ENCODE data around the gene CNNM3.

CNNM3 gene

DNA sequence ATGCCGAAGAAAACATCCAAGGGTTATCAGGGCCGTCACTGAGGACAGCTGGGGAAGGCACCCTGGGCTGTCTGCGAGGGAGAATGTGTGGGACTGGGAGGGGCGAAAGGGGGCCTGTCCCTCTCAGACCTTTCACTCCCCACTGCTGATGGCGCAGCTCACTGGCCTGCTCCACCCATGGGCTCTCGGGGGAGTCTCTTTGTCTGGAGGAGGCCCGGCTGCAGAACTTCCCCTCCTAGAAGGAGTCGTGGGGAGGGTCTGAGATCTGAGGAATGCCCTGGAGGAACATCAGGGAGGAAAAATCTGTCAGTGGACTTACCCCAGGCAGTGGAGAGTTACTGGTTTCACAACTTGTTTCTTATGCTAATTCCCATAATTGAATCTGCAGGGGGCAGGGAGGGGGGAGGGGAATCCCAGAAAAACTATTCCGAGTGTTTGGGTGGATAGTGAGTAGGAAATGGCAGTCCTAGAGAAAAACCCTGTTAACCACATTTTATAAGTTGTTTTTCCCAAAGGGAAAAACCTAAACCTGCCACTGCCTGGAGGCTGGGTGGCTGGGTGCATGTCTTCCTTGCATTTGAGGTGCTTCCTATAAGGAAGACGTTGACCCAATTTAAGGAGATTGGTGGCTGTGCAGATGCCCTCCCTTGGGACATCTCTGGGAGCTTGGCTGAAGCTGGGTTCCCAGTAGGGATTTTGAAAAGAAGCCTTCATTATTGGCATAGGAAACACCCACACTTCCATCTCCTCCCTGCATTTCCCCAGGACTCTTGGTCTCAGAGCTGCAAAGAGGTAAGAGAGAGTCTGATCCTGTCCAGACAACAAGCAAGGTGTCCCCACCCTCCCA, 65.5 kb downstream of the CNNM3 start:
- no peak for DNase-seq

DNA sequence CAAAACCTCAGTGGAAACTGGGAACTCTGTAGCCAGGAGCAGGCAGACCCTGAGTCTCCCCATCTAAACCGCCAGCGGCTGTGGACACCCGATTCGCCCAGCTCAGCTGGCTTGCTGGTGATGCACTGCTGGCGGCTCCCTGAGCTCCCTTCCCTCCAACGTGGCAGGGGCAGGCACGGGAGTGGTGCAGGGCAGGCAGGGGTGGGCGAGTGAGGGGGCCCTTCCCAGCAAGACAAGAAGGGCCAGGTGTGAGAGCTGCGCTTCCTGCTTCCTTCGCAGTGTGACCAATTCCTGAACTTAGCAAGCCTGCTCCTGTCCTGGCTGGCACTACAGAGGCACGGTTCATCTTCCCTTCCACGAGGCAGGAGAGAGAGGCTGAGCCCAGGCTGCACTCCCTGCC, 66.2 kb downstream of the CNNM3 start:
- no peak for DNase-seq

DNA sequence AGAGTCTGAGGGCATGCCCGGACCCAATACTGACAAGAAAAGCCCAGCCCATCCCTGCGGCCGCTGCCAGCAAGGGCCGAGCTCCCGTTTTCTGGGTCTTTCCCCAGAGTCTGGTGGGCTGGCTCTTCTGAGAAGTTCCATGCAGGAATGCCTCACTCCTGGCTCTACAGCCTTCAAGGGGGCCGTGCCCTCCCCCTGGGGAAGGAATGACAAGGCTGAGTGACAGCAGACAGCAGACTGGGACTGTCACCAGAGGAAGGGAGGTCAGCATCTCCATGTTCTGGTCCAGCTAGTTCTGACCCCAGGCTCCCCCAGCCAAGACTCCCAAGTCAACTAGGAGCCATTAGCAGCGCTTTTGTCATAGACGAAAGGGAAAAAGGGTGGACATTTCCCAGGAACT, 66.8 kb downstream of the CNNM3 start:
- no peak for DNase-seq

DNA sequence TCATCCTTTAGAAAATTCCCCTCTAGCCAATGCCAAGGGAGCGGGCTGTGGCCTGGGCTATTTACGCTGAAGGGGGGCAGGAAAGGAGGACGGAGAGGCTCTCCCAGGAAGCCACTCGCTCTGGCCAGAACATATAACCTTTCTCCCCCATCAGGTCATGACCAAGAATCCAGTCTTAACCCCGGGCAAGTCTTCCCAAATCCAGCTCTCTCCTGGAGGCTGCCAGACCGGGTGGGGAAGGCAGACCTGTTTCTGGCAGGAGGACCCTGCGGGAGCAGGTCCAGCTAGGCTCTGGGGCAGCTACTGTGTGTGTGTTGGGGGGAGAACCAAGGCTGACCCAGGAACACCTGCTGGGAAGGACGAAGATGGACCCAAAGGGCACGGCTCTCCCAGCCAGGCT, 67.2 kb downstream of the CNNM3 start:
- no peak for DNase-seq

Measured in activated T-cell treated with anti-CD3 and anti-CD28 coated beads, Interleukin-2, amount 50 U/mL, for 1 hour (primary cell).